ENCODE data around the gene BRMS1L. TPM values are rescaled to one million over a fixed set of nuclear protein-coding genes. Genes with fewer than 3 reads are reported as not detected.

Gene BRMS1L
- total and polyA plus RNA-seq, 2 experiments from 2014 or later: 11.8 to 19.5 TPM

GRCh38 chr14:35858521-35859209 is 32.5 kb downstream of the BRMS1L start:
- Mint-ChIP-seq H3K4me1 (no peaks in the 10 kb centered on the region), H3K36me3 (ENCODE audit: low read depth) (peaks cover 8% of the 10 kb centered on the region; the same call in 2 of the 3 replicates), H3K27ac (no peak overlapping the region), H3K27me3 (ENCODE audit: insufficient read depth, low read depth, poor library complexity) (no peaks in the 10 kb centered on the region), H3K9me3 (no peaks in the 10 kb centered on the region), H3K4me3 (no peak overlapping the region)
- Histone ChIP-seq H3K36me3 (ENCODE audit: insufficient read depth) (no peaks in the 10 kb centered on the region), H3K27me3 (ENCODE audit: insufficient read depth) (no peaks in the 10 kb centered on the region), H3K4me2 (no peak overlapping the region), H2AFZ (no peak overlapping the region), H3K4me1 (ENCODE audit: insufficient read depth) (no peaks in the 10 kb centered on the region), H3K9me2 (ENCODE audit: insufficient read depth) (no peaks in the 10 kb centered on the region), H4K20me1 (replicated peaks; ENCODE audit: insufficient read depth) (no peaks in the 10 kb centered on the region), H3K27ac (ENCODE audit: low read depth) (no peak overlapping the region), H3K79me2 (replicated peaks; ENCODE audit: insufficient read depth) (no peaks in the 10 kb centered on the region), H3F3A (replicated peaks; ENCODE audit: low read depth) (no peaks in the 10 kb centered on the region), H3K4me3 (no peak overlapping the region)
- no peak for TF ChIP-seq CREB1 (CRISPR knock-in tag; IDR thresholded peaks at IDR 0.05; ENCODE audit: low read depth)
- TF ChIP-seq ETS1 (IDR thresholded peaks at IDR 0.05): no peak
- TF ChIP-seq JUNB (IDR thresholded peaks at IDR 0.05; ENCODE audit: unreplicated experiment): no peak
- no peak for TF ChIP-seq POLR2AphosphoS5 (IDR thresholded peaks at IDR 0.05; ENCODE audit: low read depth)
- TF ChIP-seq ZNF462 (CRISPR knock-in tag; IDR thresholded peaks at IDR 0.05): no peak
- TF ChIP-seq ZNF114 (CRISPR knock-in tag; IDR thresholded peaks at IDR 0.05): no peak
- TF ChIP-seq EZH2 (IDR thresholded peaks at IDR 0.05; ENCODE audit: low read depth, unreplicated experiment): no peak
- no peak for TF ChIP-seq NANOG (IDR thresholded peaks at IDR 0.05; ENCODE audit: borderline replicate concordance)
- no peak for TF ChIP-seq ZNF331 (CRISPR knock-in tag; IDR thresholded peaks at IDR 0.05; ENCODE audit: low read depth)
- TF ChIP-seq EZH2phosphoT487 (IDR thresholded peaks at IDR 0.05; ENCODE audit: unreplicated experiment): no peak
- no peak for TF ChIP-seq STAT1 (IDR thresholded peaks at IDR 0.05; ENCODE audit: unreplicated experiment)
- TF ChIP-seq REST (IDR thresholded peaks at IDR 0.05; ENCODE audit: unreplicated experiment): no peak
- no peak for TF ChIP-seq CTCF (conservative IDR thresholded peaks at IDR 0.05; ENCODE audit: low read depth in 2 of 2)
- DNase-seq (ENCODE audit: low spot score): no peak
- ATAC-seq: no peak
